Neural progenitor cell (in vitro differentiated cells): ENCODE results near the gene ZFR2. TPM values are rescaled to one million over a fixed set of nuclear protein-coding genes. Genes with fewer than 3 reads are reported as not detected.

Experiments
- DNase-seq: peaks from one replicate; pipeline ENCODE4 v3.0.0-alpha.2; 2016; ENCODE audit warnings: low spot score
- H2AFZ ChIP-seq: fragments of 200-600 bp; sonication (generic); replicated peaks from 2 replicates; pipeline ENCODE4 v1.6.1; 2016; ENCODE audit warnings: antibody characterized with exemption
- H3F3A ChIP-seq: fragments of 200-600 bp; sonication (generic); 2 replicates; pipeline ENCODE4 v1.6.1; 2016; ENCODE audit warnings: antibody characterized with exemption, low read depth
- H3K27ac ChIP-seq: fragments of 200-600 bp; sonication (generic); 2 replicates; pipeline ENCODE4 v1.5.1; 2016; ENCODE audit warnings: mild to moderate bottlenecking
- H3K27me3 ChIP-seq: fragments of 200-600 bp; sonication (generic); 2 replicates; pipeline ENCODE4 v1.6.1; 2016; ENCODE audit warnings: mild to moderate bottlenecking, moderate library complexity
- H3K36me3 ChIP-seq: fragments of 200-600 bp; sonication (generic); 2 replicates; pipeline ENCODE4 v1.5.1; 2016
- H3K4me1 ChIP-seq: fragments of 200-600 bp; sonication (generic); 2 replicates; pipeline ENCODE4 v1.6.1; 2016; ENCODE audit warnings: mixed run types
- H3K4me2 ChIP-seq: fragments of 200-600 bp; sonication (generic); 2 replicates; pipeline ENCODE4 v1.6.1; 2016
- H3K4me3 ChIP-seq: fragments of 200-600 bp; sonication (generic); 2 replicates; pipeline ENCODE4 v1.5.1; 2016
- H3K79me2 ChIP-seq: fragments of 200-600 bp; sonication (generic); 2 replicates; pipeline ENCODE4 v1.6.1; 2016; ENCODE audit warnings: low read depth
- H3K9ac ChIP-seq: fragments of 200-600 bp; sonication (generic); 2 replicates; pipeline ENCODE4 v1.6.1; 2016
- H3K9me3 ChIP-seq: fragments of 200-600 bp; sonication (generic); 2 replicates; pipeline ENCODE4 v1.5.1; 2016; ENCODE audit warnings: low read depth
- H4K20me1 ChIP-seq: fragments of 200-600 bp; sonication (generic); 2 replicates; pipeline ENCODE4 v1.6.1; 2016; ENCODE audit warnings: low read depth
- H3K27ac Mint-ChIP-seq: 3 replicates; pipeline ENCODE4 v1.8.0; 2021; ENCODE audit warnings: mixed read lengths
- H3K27me3 Mint-ChIP-seq: 2 replicates; pipeline ENCODE4 v1.8.0; 2022; ENCODE audit warnings: low read depth, mild to moderate bottlenecking, inconsistent platforms, moderate library complexity, mixed read lengths; ENCODE audit not compliant: insufficient read depth
- H3K36me3 Mint-ChIP-seq: 3 replicates; pipeline ENCODE4 v1.8.0; 2021; ENCODE audit warnings: mixed read lengths
- H3K4me1 Mint-ChIP-seq: 3 replicates; pipeline ENCODE4 v1.8.0; 2021; ENCODE audit warnings: mixed read lengths
- H3K4me3 Mint-ChIP-seq: 3 replicates; pipeline ENCODE4 v1.8.0; 2021; ENCODE audit warnings: mild to moderate bottlenecking, moderate library complexity, mixed read lengths
- H3K9me3 Mint-ChIP-seq: 3 replicates; pipeline ENCODE4 v1.8.0; 2020; ENCODE audit warnings: mixed read lengths
- EZH2 ChIP-seq: fragments of 200-600 bp; sonication (generic); IDR thresholded peaks from 2 replicates; pipeline ENCODE4 v1.6.1; 2017; ENCODE audit warnings: antibody characterized with exemption, mild to moderate bottlenecking, moderate library complexity
- EZH2phosphoT487 ChIP-seq: fragments of 200-600 bp; sonication (generic); IDR thresholded peaks from 2 replicates; pipeline ENCODE4 v1.6.1; 2017; ENCODE audit warnings: antibody characterized with exemption
- total RNA-seq: library from RNA; depleted of rRNA; stranded (reverse); fragments of >200 nt; gene quantifications from 2 replicates; pipeline ENCODE4 v1.2.3, GENCODE V29; 2015; ENCODE audit warnings: low replicate concordance
- TF ChIP-seq, protein P1 (sequence below): fragments of 200-600 bp; sonication (generic); IDR thresholded peaks from 2 replicates; pipeline ENCODE4 v1.5.1; 2017; ENCODE audit warnings: antibody characterized with exemption, mild to moderate bottlenecking

ZFR2 gene
- total RNA-seq, 1 donor from 2014 or later = 8.9 TPM

DNA sequence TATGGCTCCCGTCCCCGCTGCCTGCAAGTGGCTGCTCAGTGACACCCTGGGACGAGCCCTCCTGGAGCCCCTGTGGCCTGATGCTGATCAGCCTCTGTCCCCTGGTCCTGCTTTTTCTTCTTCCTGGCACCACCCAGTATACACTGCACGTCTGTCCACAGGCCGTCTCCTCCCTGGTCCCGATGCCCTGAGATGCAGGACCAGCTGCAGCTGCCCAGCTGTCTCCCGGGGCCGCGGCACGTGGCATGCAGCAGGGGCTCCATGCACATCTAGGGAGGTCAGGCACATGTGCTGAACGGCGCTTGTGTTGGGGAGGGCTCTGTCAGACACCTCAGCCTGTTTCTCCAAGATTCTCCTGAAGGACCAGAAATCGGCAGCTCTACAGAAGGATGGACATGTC is 30.2 kb downstream of the ZFR2 start:
- H3K27me3 Mint-ChIP-seq = peaks cover 4% of the 10 kb centered on the region
- DNase-seq = no peak
- TF ChIP-seq EZH2 (no peak), EZH2phosphoT487 (no peak)
- TF ChIP-seq, protein P1, sequence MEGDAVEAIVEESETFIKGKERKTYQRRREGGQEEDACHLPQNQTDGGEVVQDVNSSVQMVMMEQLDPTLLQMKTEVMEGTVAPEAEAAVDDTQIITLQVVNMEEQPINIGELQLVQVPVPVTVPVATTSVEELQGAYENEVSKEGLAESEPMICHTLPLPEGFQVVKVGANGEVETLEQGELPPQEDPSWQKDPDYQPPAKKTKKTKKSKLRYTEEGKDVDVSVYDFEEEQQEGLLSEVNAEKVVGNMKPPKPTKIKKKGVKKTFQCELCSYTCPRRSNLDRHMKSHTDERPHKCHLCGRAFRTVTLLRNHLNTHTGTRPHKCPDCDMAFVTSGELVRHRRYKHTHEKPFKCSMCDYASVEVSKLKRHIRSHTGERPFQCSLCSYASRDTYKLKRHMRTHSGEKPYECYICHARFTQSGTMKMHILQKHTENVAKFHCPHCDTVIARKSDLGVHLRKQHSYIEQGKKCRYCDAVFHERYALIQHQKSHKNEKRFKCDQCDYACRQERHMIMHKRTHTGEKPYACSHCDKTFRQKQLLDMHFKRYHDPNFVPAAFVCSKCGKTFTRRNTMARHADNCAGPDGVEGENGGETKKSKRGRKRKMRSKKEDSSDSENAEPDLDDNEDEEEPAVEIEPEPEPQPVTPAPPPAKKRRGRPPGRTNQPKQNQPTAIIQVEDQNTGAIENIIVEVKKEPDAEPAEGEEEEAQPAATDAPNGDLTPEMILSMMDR = no peak

DNA sequence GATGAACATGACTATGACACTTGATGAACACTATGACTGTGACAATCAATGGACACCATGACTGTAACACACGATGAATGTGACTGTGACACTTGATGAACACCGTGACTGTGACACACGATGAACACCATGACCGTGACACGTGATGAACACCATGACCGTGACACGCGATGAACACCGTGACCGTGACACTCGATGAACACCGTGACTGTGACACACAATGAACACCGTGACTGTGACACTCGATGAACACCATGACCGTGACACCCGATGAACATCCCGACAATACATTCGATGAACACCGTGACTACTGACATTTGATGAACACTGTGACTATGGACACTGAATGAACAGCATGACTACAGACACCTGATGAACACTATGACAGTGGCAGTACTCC is 30.9 kb downstream of the ZFR2 start:
- peak overlapping the region; percentile 78 for H3K27ac Mint-ChIP-seq
- no peak for DNase-seq
- H3K9me3 Mint-ChIP-seq = peaks cover 9% of the 10 kb centered on the region
- H3F3A ChIP-seq = peaks cover 8% of the 10 kb centered on the region
- no peaks in the 10 kb centered on the region for H3K79me2 ChIP-seq
- no peak overlapping the region for H3K4me3 ChIP-seq
- H4K20me1 ChIP-seq = no peaks in the 10 kb centered on the region
- no peak overlapping the region for H2AFZ ChIP-seq
- H3K27ac ChIP-seq = no peak overlapping the region
- H3K27me3 ChIP-seq = no peaks in the 10 kb centered on the region
- H3K9me3 ChIP-seq = no peaks in the 10 kb centered on the region
- no peak overlapping the region for H3K9ac ChIP-seq
- peaks cover 12% of the 10 kb centered on the region for H3K4me1 Mint-ChIP-seq
- TF ChIP-seq, protein P1 = no peak
- H3K36me3 Mint-ChIP-seq = no peaks in the 10 kb centered on the region
- H3K4me3 Mint-ChIP-seq = peak overlapping the region; percentile 24
- H3K27me3 Mint-ChIP-seq = peaks cover 4% of the 10 kb centered on the region
- H3K4me2 ChIP-seq = no peak overlapping the region
- no peaks in the 10 kb centered on the region for H3K4me1 ChIP-seq
- H3K36me3 ChIP-seq = no peaks in the 10 kb centered on the region

More for the DNA sequence above, 30.2 kb downstream of the ZFR2 start:
- Histone ChIP-seq H3K4me3 (no peak overlapping the region), H3K9me3 (no peaks in the 10 kb centered on the region), H4K20me1 (no peaks in the 10 kb centered on the region), H3K36me3 (no peaks in the 10 kb centered on the region), H3F3A (peaks cover 8% of the 10 kb centered on the region), H3K4me2 (no peak overlapping the region), H3K27ac (no peak overlapping the region), H3K9ac (no peak overlapping the region), H3K4me1 (no peaks in the 10 kb centered on the region), H3K27me3 (no peaks in the 10 kb centered on the region), H2AFZ (no peak overlapping the region), H3K79me2 (no peaks in the 10 kb centered on the region)
- no peaks in the 10 kb centered on the region for H3K36me3 Mint-ChIP-seq
- H3K9me3 Mint-ChIP-seq = peaks cover 9% of the 10 kb centered on the region
- H3K4me3 Mint-ChIP-seq = no peak overlapping the region
- peak overlapping the region; percentile 4 for H3K27ac Mint-ChIP-seq
- peaks cover 9% of the 10 kb centered on the region for H3K4me1 Mint-ChIP-seq

DNA sequence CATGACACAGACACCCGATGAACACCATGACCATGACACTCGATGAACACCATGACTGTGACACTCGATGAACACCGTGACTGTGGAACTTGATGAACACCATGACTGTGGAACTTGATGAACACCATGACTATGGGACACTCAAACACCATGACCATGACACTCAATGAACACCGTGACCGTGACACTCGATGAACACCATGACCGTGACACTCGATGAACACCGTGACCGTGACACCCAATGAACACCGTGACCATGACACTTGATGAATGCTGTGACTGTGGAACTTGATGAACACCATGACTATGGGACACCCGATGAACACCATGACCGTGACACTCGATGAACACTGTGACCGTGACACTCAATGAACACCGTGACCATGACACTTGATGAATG is 31.5 kb downstream of the ZFR2 start:
- H3K9ac ChIP-seq = no peak overlapping the region
- peaks cover 12% of the 10 kb centered on the region for H3K4me1 Mint-ChIP-seq
- DNase-seq = no peak
- no peaks in the 10 kb centered on the region for H3K36me3 Mint-ChIP-seq
- H3K4me3 ChIP-seq = no peak overlapping the region
- peaks cover 9% of the 10 kb centered on the region for H3K9me3 Mint-ChIP-seq
- H3K9me3 ChIP-seq = no peaks in the 10 kb centered on the region
- H3K27me3 ChIP-seq = no peaks in the 10 kb centered on the region
- TF ChIP-seq EZH2phosphoT487 (no peak), EZH2 (no peak)
- TF ChIP-seq, protein P1 = no peak
- no peak overlapping the region for H3K4me2 ChIP-seq
- no peaks in the 10 kb centered on the region for H3K36me3 ChIP-seq
- H2AFZ ChIP-seq = no peak overlapping the region
- H3K27ac Mint-ChIP-seq = no peak overlapping the region
- no peak overlapping the region for H3K4me3 Mint-ChIP-seq
- H3K79me2 ChIP-seq = no peaks in the 10 kb centered on the region
- no peaks in the 10 kb centered on the region for H3K4me1 ChIP-seq
- peaks cover 8% of the 10 kb centered on the region for H3F3A ChIP-seq
- H4K20me1 ChIP-seq = no peaks in the 10 kb centered on the region
- H3K27me3 Mint-ChIP-seq = peaks cover 4% of the 10 kb centered on the region
- no peak overlapping the region for H3K27ac ChIP-seq
